ENCODE measurements around the gene FEM1B.

Gene FEM1B

GRCh38 chr15:68284616-68285258 is 7.2 kb downstream of the FEM1B start:
- DNase-seq (ENCODE audit: low read depth in 2 of 2, low spot score in 1 of 2): no peak

GRCh38 chr15:68285259-68285980 is 7.9 kb downstream of the FEM1B start:
- DNase-seq (ENCODE audit: low read depth in 2 of 2, low spot score in 1 of 2): no peak

DNA sequence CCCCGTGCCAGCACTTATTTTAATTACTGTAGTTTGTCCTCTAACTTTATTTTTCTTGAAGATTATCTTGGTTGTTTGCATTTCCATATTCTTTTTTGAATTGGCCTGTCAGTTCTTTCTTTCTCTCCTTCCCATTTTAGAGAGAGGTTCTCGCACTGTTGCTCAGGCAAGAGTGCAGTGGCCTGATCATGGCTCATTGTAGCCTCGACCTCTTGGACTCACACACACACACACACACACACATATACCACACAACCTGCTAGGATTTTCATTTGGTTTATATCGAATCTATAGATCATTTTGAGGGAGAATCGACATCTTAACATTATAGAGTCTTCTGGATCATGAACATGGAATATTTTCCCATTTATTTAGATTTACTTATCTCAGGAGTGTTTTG is 8.7 kb downstream of the FEM1B start:
- DNase-seq (ENCODE audit: low read depth in 2 of 2, low spot score in 1 of 2): no peak

- DNase-seq (ENCODE audit: low read depth in 2 of 2, low spot score in 1 of 2): no peak
Measured at GRCh38 chr15:68289057-68289456, 11.5 kb downstream of the FEM1B start.

- DNase-seq (ENCODE audit: low read depth in 2 of 2, low spot score in 1 of 2): no peak
Measured at GRCh38 chr15:68289621-68290352, 12.2 kb downstream of the FEM1B start.

DNA sequence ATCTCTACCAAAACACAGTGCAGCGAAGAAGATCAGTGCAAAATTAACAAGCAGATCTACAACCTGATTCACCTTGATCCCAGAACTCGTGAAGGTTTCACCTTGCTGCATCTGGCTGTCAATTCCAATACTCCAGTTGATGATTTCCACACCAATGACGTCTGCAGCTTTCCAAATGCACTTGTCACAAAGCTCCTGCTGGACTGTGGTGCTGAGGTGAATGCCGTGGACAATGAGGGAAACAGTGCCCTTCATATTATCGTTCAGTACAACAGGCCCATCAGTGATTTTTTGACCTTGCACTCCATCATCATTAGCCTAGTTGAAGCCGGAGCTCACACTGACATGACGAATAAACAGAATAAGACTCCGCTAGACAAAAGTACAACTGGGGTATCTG is 13.2 kb downstream of the FEM1B start:
- DNase-seq (ENCODE audit: low read depth in 2 of 2, low spot score in 1 of 2): no peak

- no peak for DNase-seq (ENCODE audit: low read depth in 2 of 2, low spot score in 1 of 2)
Measured at GRCh38 chr15:68292157-68292781, 14.7 kb downstream of the FEM1B start.

GRCh38 chr15:68292967-68293366 is 15.4 kb downstream of the FEM1B start:
- DNase-seq (ENCODE audit: low read depth in 2 of 2, low spot score in 1 of 2): no peak

GRCh38 chr15:68295014-68295805 is 17.7 kb downstream of the FEM1B start:
- DNase-seq (ENCODE audit: low read depth in 2 of 2, low spot score in 1 of 2): no peak

- no peak for DNase-seq (ENCODE audit: low read depth in 2 of 2, low spot score in 1 of 2)
Measured at GRCh38 chr15:68298336-68298735, 20.8 kb downstream of the FEM1B start.

GRCh38 chr15:68298882-68299381 is 21.4 kb downstream of the FEM1B start:
- no peak for DNase-seq (ENCODE audit: low read depth in 2 of 2, low spot score in 1 of 2)

DNA sequence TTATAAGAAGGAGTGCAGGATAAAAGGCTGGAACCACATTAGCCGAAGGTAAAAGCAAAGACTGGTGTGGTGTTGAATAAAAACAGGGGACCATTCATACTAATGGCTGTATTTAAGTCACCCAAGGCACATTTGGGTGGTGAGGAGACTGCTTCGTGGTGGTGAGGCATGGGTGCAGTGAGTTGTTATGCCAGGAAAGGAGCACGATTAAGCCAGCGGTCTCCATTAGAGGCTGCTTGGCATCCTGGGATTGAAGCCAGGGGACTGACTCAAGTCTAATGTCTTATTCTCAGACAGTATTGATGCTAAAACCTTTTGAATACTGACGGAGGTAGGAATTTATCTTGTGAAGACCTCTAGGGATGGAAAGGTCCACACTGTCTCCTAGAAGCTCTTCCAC is 21.9 kb downstream of the FEM1B start:
- no peak for DNase-seq (ENCODE audit: low read depth in 2 of 2, low spot score in 1 of 2)

DNA sequence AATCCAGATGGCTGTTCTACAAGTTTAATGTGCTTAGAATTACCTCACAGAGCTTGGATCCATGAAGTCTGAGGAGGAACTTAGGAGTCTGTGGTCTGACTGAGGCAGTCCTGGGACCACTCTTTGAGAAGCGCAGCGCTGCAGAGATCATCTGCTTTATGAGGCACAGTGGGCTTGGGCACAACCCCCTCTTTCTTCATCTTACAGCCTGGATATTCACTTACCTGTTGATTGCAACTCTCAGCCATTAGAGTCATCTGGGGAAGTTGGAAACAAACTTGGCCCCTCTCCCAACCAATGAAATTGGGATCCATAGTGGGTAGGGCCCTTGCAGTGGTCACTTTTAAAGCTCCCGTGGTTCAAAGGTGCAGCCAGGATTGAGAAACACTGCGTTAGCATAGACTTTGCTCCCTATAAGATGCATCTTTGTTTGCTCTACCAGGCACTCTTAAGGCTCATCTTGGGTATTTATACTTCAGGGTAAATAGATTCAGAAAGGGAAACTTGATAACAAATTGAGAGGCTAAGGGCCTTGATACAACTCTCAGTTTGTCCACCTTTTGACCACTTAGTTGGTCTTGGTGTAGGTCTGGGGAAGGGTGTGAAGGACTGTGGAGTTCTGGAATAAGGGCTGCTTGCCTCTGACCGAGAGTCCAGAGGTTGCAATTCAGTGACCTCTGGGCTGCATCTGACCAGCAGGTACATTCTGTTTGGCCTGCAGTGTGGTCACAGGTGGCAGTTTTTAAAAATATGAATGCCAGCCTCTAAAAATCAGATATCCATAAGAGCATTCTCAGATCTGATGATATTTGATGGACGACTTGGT is 22.8 kb downstream of the FEM1B start:
- no peak for DNase-seq (ENCODE audit: low read depth in 2 of 2, low spot score in 1 of 2)

GRCh38 chr15:68301301-68301700 is 23.8 kb downstream of the FEM1B start:
- no peak for DNase-seq (ENCODE audit: low read depth in 2 of 2, low spot score in 1 of 2)

GRCh38 chr15:68302729-68303128 is 25.2 kb downstream of the FEM1B start:
- no peak for DNase-seq (ENCODE audit: low read depth in 2 of 2, low spot score in 1 of 2)

DNA sequence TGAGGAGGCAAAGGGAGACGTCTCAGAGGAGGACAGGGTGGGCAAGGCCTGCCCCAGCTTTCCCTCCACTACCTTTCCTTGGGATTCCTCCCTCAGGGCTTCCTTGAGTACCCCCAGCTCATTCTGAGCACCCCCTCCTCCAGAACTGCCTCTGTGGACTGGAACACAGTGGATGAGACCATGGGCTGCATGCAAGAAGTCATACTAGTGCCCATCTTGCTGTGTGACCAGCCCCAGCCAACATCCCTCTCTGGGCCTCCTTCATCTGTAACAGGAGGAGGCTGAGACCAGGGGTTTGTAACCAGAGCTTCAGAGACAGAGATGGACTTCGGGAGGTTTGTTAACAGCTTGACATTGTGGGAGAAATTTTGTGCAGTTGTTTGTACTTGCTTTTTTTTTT is 25.6 kb downstream of the FEM1B start:
- no peak for DNase-seq (ENCODE audit: low read depth in 2 of 2, low spot score in 1 of 2)

DNA sequence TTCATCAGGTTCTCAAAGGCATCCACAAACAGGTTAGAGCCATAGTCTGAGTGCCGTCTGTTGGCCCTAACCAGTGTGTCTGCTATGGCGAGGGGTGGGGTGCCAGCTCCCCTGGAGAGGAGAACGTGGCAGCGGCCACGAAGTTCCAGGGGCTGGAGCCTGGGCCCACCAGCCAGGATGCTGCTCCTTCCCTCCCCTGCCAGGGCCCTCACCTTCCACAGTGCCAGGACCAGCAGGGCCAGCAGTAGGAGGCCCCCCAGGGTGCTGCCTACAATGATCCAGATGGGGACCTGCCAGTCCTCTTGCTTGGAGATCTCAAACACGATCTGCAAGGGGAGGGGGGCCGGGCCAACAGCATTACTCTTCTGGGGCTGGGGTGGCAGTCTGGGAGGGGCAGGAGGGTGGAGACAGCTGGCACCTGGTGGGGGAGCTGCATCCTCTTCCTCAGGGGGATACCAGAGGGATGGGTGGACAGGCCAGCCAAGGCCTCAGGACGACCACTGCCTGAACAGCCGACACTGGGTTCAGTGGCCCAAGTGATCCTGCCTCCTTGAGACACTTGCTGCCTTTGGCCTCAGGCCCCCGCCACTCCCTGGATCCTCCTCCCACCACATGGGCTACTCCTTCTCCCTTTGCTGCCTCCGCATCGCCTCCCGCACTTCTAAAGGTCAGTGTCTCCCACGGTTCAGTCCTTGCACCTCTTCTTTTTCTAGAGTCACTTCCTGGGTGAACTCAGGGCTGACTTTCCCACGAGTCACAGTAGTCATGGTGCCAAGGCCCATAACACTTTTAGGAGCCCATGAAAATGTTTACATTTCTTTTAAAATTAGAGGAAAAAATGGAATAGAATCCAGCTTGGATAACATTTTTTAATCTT is 26.3 kb downstream of the FEM1B start:
- no peak for DNase-seq (ENCODE audit: low read depth in 2 of 2, low spot score in 1 of 2)

GRCh38 chr15:68304589-68305337 is 27.2 kb downstream of the FEM1B start:
- no peak for DNase-seq (ENCODE audit: low read depth in 2 of 2, low spot score in 1 of 2)
